ENCODE measurements around the gene SLMAP. TPM values are rescaled to one million over a fixed set of nuclear protein-coding genes. Genes with fewer than 3 reads are reported as not detected.

Gene SLMAP
- total RNA-seq, 1 donor from 2014 or later = 60.7 TPM

- DNase-seq (ENCODE audit: low spot score in 2 of 2) (no peak), FAIRE-seq (no peak)
Measured at GRCh38 chr3:57978316-57978715, 222.2 kb downstream of the SLMAP start.

Other genes starting within 250 kb of the SLMAP start
- gene DNAH12, start 212.0 kb upstream of the SLMAP start, total RNA-seq = 0.82 TPM
- gene PDE12, start 200.0 kb upstream of the SLMAP start, total RNA-seq = 17.5 TPM
- gene ARF4, start 159.0 kb upstream of the SLMAP start, total RNA-seq = 132 TPM
- gene DENND6A, start 63.2 kb upstream of the SLMAP start, total RNA-seq = 46.1 TPM

Measured in frontal cortex (tissue), 4 donors.